NCI-H1694 treated with DMSO at 0.1 percent for 48 hours (cell line): ENCODE results near the gene ARPP21.
"Not testable (repeated sequence)": the region's sequence is repeated elsewhere in the genome, so short reads cannot be mapped to it uniquely, and the experiment has no call there.

Experiments used
- DNase-seq: peaks from one replicate; lab custom pipeline; 2025; lab: John Stamatoyannopoulos, UW

Gene ARPP21

DNA sequence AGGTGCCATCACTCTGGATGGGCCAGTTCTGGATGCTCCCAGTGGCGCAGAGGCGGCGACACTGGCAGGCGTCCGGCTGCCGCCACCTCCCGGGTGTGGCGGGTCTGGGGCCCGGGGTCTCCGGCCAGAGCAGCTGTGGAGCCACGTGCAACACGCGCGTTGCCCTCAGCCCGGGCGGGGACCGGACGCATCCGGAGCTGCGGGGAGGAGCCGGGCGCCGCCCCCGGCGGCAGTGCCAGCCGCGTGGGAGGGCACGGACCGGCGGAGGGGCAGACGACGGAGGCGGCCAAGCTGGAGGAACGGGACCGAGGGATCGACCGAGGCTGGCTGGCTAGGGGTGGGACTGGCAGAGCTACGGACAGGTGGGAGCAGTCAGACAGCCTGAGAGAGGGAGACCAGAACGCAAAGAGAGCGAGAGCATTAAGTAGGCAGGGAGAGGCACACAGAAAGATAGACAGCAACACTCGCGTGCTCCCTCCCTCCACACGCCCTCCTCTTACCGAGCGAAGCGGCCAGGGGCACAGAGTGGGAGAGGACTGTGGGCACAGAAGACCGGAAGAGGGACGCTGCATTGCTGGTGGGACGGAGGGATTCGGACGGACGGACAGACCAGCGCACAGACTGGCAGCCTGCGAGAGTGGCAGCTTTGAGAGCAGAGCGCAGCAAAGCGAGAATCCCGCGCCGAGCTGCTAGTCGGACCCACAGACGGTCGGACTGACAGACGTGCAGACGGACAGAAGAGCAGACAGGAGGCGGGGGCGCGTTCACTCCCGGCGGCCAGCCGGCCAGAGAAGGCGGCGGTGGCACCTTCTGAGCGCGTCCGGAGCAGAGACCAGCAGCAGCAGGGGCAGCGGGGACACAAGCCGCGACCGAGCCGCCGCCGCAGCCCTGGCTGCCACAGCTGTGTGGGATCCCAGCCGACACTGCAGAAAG is at the start of gene ARPP21:
TSS of gene ARPP21 (plus strand) at position 272 of the 933 bp plus-strand sequence. CDS start 42,227 bp downstream, outside the sequence.
- no peak for DNase-seq

DNA sequence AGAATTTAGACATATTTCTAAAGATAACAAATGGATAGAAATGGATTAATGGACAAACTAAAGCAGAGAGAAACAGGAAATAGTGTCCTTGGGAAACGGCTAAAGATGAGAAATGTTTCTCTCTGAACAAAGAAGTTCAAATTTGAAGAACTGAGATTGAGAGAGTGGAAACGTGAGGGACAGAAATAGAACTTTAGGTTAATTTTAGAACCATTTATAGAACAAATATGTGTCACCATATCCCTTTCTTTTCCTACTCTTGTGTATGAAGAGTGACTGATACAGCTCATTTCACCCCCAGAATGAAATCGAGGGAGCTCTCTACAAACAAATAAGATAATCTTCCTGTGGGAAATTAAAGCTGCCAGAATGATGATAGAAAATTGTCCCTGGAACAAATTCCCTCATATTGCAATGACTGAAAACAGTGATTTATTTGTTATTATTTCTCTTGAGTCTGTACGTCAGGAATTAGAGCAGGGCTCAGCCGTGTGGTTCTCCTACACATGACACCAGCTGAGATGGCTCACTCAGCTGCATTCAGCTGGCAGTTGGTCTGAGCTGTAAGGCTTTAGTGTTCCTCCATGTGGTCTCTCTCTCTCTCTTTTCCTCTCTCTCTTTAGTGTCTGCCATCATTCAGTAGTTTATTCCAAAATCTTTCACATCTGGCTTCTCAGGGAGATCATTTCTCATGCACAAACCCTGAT is 46.6 kb upstream of the ARPP21 start:
- no peak for DNase-seq

DNA sequence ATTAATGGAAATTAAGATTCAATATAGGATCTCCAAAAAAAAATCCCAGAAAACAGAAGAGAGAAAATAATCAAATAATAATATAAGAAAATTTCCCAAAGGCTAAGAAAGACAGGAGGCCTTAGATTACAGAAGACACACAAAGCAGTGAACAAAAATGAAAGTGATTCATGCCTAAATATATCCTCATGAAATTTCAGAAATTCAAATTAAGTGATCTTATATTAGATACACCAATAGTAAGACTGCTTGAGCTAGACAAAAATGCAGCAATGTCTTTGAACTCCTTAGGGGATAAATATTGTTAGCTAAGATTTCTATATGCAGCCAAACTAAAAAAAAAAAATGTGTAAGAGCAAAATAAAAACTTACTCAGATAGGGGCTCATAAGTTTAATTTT is 44.6 kb upstream of the ARPP21 start:
- no peak for DNase-seq

GRCh38 chr3:35596335-35596995 is 42.9 kb upstream of the ARPP21 start:
- DNase-seq, result no peak

GRCh38 chr3:35597490-35597889 is 41.8 kb upstream of the ARPP21 start:
- DNase-seq, result no peak

- no peak for DNase-seq
Measured at GRCh38 chr3:35598804-35599203, 40.5 kb upstream of the ARPP21 start.

GRCh38 chr3:35601959-35602358 is 37.4 kb upstream of the ARPP21 start:
- DNase-seq, result peak; percentile 44

GRCh38 chr3:35602395-35602936 is 36.9 kb upstream of the ARPP21 start:
- DNase-seq, result peak; percentile 44

- no peak for DNase-seq
Measured at GRCh38 chr3:35616346-35616745, 23.0 kb upstream of the ARPP21 start.

DNA sequence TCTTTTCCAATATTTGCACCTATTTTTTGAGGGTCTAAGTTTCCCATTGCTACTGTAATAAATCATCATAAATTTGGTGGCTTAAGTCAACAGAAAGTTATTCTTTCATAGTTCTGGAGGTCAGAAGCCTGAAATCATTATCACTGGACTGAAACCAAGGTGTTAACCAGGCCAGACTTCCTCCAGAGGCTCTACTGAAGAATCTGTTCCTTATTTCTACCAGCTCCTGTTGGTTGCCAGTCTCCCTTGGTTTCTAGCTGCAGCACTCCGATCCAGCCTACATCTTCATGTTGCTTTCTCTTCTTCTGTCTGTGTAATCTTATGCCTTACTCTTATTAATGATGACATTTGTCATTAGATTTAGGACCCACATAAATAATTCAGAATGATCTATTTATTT is 22.0 kb upstream of the ARPP21 start:
- DNase-seq, result no peak

GRCh38 chr3:35620238-35620637 is 19.1 kb upstream of the ARPP21 start:
- not testable (repeated sequence) for DNase-seq

DNA sequence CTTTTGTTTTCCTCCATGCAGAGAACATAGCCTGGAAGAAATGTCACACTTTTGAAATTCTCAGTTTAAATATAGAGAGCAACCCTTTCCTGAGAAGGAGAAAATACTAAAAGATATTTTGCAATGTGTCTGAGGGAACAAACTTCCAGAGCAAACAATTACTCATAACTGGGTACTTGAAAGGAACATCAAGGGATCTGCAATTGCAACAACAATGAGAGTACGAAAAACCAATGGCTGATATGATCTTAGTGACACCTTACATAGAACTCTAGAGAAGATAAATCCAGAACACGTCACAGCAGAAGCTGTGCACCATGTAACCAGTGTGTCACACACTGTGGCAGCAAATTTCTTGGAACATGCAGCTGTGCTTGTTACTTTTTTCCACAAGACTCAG is 14.6 kb upstream of the ARPP21 start:
- no peak for DNase-seq

DNA sequence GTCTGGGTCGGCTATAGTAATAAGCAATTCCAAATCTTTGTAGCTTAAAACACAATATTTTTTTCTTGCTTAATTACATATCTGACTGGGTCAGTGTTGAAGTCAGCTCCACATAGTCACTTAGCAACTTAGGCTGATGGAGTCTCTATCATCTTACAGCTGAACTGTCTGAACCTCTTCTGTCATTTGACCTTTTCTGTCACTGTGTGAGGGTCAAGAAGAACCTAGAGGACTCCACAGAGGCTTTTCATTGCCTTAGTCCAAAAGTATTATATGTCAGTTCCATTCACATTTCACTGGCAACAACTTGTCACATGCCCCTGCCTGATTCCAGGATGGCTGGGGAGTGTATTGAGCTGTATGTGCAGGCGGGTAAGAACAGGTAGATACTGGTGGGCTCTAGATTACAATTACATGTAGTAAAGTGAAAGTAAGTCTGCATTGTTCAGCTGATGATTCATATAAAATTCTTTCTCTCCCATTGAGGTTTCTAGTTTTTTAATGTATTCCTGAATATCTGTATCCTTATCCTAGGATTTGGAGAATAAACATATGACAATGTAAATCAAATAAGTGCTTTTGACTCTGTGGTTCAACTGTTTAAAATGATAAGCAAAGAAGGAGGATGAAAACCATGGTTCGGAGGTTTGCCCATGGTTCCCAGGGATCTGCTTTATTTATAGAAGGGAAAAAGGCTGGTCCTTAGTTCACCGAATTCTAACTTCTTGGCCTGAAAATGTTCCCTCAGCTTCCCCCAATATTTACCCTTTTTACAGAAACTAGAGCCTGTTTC is 5.8 kb upstream of the ARPP21 start:
- DNase-seq, result no peak

GRCh38 chr3:35635407-35635806 is 3.9 kb upstream of the ARPP21 start:
- DNase-seq, result no peak

- no peak for DNase-seq
Measured at GRCh38 chr3:35635926-35636683, 3.2 kb upstream of the ARPP21 start.

DNA sequence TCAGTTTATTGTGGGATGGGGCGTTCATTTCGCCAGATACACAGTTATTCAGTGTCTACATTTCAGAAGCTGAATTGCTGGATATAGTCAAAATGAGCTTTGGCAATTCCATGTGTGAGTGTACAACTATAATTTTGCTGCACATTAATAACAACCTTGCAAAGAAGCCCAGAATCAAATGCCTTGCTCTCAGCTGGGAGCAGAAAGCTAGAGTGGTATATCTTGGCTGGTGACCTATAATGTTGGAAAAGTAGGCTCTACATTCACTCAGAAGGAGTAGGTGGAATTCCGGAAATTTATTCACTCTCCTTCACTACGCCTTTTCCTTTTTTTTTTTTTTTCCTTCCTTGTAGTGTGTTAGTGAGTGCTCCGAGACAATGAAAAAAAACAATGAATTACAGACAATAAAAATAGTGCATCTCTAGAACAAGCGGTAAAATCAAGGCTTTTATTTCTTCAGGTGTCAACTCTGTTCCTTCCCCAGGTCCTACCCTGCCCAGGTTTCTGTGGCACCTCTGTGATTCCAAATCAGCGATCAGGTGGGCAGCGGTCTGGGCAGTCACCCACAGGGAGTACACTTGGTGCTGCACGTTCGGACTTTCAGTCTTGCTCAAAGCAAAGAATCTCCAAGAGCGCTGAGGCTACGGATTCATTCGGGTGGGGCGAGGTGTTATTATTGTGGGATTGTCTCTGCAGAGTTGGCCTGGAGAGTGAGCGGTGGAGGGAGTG is 910 bp upstream of the ARPP21 start:
- DNase-seq, result no peak

DNA sequence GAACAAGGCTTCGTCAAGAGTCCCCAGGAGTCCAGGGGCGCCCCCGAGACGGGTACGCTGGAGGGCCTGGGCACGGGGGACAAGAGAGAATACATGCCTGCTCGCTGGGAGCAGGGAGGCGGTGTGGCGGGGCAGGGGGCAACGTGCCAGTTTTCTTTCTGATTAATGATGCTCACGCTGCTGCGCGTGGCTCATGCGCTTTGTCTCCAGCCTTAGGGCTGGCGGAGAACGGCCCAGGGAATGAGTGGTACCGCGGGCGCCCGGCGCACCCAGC is 408 bp upstream of the ARPP21 start:
- no peak for DNase-seq

DNA sequence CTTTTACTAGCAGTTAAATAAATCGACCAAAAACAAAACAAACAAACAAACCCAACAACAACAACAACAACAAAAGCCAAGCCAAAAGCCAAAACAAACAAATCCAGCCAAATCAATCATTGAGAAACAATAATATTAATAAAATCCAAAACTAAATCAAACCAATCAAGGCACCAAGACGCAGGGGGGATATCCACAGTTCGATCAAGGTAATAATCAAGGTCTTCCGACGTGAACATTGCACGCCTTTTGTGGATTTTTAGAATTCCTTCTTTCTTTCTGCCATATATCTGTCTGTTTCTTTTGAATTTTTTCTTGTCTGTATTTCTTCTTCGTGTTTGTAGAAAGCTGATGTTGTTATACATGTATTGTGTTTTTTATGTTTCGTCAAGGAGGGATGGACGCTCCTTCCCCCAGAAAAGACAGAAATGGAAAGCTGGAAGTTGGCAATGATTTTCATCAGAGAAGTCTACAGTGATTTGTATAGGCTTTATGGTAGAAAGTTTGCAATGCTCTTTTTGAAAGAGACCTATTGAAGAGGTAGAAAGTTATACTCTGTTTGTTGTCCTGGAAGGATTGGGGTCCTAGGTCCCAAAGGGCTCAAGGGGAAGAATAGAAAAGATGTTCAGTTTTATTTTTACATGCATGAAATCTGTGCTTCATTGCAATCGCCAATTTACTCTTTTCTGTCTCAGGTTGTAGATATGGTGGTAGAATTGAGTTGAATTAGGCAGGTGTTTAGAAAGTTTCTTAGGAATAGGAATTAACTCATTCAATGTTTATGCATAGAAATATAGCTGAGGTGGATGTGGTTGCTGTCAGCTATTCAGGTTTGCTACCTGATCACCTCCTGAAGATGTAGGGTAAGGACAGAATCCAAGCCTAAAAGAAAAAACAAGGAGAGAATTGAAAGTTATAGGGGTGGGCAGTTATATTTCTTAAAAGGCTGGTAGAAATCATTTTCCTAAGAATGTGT is 1.2 kb downstream of the ARPP21 start:
- no peak for DNase-seq

DNA sequence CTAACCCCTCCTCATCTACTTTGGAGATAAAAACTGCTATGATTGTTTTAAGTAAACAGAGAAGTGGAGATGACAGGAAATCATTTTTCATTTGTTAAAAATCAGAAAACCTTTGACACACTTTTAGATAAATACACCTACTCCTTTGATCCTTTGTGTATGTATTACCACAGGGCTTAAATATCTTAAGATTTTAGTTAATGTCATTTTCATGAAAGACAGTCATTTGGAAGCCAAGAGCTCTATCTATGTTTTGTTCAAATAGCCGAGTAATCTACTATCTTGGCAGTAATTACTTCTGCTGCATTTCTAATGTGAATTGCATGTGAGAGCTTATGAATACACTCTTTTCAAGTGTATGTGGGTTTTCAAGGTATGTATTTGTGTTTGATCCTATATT is 2.0 kb downstream of the ARPP21 start:
- DNase-seq, result no peak
